HG03025 (cell line): ENCODE results near the gene RAET1G.
"Not testable (repeated sequence)": the region's sequence is repeated elsewhere in the genome, so short reads cannot be mapped to it uniquely, and the experiment has no call there.

ENCODE experiments used
- ATAC-seq: cut with Tn5 transposase; IDR thresholded peaks from one replicate; pipeline ENCODE4 v1.9.1; 2021; ENCODE audit warnings: mild to moderate bottlenecking, moderate library complexity; ENCODE audit not compliant: unreplicated experiment, low FRiP score

RAET1G gene

GRCh38 chr6:149915970-149916865 is 6.7 kb downstream of the RAET1G start:
- no peak for ATAC-seq

- no peak for ATAC-seq
These were observed 9.2 kb downstream of the RAET1G start for GRCh38 chr6:149913540-149914240.

GRCh38 chr6:149913085-149913484 is 9.8 kb downstream of the RAET1G start:
- no peak for ATAC-seq

GRCh38 chr6:149912680-149913079 is 10.2 kb downstream of the RAET1G start:
- not testable (repeated sequence) for ATAC-seq

- no peak for ATAC-seq
These were observed 12.2 kb downstream of the RAET1G start for GRCh38 chr6:149910721-149911151.

GRCh38 chr6:149909701-149910470 is 13.0 kb downstream of the RAET1G start:
- no peak for ATAC-seq

- not testable (repeated sequence) for ATAC-seq
These were observed 14.4 kb downstream of the RAET1G start for GRCh38 chr6:149908480-149908879.

GRCh38 chr6:149907317-149907716 is 15.6 kb downstream of the RAET1G start:
- no peak for ATAC-seq

- no peak for ATAC-seq
These were observed 16.5 kb downstream of the RAET1G start for GRCh38 chr6:149906405-149906804.

GRCh38 chr6:149905911-149906371 is 17.0 kb downstream of the RAET1G start:
- no peak for ATAC-seq

GRCh38 chr6:149905371-149905910 is 17.5 kb downstream of the RAET1G start:
- ATAC-seq: no peak

GRCh38 chr6:149904661-149905370 is 18.1 kb downstream of the RAET1G start:
- ATAC-seq: no peak

GRCh38 chr6:149903938-149904611 is 18.8 kb downstream of the RAET1G start:
- no peak for ATAC-seq

- no peak for ATAC-seq
These were observed 21.3 kb downstream of the RAET1G start for GRCh38 chr6:149901444-149902140.

GRCh38 chr6:149900620-149901443 is 22.1 kb downstream of the RAET1G start:
- ATAC-seq: no peak

GRCh38 chr6:149899926-149900619 is 22.8 kb downstream of the RAET1G start:
- no peak for ATAC-seq

GRCh38 chr6:149899486-149899885 is 23.4 kb downstream of the RAET1G start:
- ATAC-seq: no peak
